Measurements from ENCODE around the gene RAMP3. TPM values are rescaled to one million over a fixed set of nuclear protein-coding genes. Genes with fewer than 3 reads are reported as not detected.

The RAMP3 gene
- total RNA-seq, 1 experiment from 2014 or later, result 0.13 TPM

DNA sequence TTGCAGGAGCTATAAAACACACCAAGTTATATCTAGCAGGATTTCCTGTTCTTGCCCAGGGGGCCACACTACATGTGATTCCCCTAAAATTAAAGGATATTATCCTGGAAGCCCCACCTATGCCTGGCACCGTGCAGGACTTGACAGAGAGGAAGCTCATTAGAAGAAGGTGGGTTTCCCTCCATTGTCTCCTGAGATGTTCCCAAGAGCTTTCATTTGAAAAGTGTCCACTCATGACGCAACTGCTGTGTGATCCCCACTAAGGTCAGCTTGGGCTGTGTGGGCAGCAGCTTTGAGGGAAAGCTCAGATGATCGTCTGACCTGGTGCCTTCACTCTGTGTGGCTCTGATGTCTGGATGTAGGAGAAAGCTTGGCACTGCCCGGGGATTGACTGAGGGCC, 53.5 kb downstream of the RAMP3 start:
- Histone ChIP-seq H3K27ac (ENCODE audit: low read length) (no peak overlapping the region), H3K36me3 (ENCODE audit: control insufficient read depth, insufficient read depth, low read length) (no peaks in the 10 kb centered on the region), H3K4me1 (ENCODE audit: control insufficient read depth, insufficient read depth, low read length) (no peaks in the 10 kb centered on the region), H3K27me3 (ENCODE audit: control insufficient read depth, insufficient read depth, low read length) (peaks cover 66% of the 10 kb centered on the region), H3K4me3 (ENCODE audit: low read depth in 2 of 2, low read length in 2 of 2) (no peak overlapping the region), H3K9me3 (ENCODE audit: control insufficient read depth, insufficient read depth, low read depth, low read length) (no peaks in the 10 kb centered on the region)
- intact Hi-C loops (cut with micrococcal nuclease; ENCODE audit: unreplicated experiment), result no loop called here
- CTCF ChIA-PET, result no interaction called here
- no TSS peak for BruUV-seq (replicated peaks)
- ATAC-seq, result no peak
- TF ChIP-seq TCF7L2 (IDR thresholded peaks at IDR 0.05; ENCODE audit: low read depth, low read length), result no peak
- TF ChIP-seq, protein P1, sequence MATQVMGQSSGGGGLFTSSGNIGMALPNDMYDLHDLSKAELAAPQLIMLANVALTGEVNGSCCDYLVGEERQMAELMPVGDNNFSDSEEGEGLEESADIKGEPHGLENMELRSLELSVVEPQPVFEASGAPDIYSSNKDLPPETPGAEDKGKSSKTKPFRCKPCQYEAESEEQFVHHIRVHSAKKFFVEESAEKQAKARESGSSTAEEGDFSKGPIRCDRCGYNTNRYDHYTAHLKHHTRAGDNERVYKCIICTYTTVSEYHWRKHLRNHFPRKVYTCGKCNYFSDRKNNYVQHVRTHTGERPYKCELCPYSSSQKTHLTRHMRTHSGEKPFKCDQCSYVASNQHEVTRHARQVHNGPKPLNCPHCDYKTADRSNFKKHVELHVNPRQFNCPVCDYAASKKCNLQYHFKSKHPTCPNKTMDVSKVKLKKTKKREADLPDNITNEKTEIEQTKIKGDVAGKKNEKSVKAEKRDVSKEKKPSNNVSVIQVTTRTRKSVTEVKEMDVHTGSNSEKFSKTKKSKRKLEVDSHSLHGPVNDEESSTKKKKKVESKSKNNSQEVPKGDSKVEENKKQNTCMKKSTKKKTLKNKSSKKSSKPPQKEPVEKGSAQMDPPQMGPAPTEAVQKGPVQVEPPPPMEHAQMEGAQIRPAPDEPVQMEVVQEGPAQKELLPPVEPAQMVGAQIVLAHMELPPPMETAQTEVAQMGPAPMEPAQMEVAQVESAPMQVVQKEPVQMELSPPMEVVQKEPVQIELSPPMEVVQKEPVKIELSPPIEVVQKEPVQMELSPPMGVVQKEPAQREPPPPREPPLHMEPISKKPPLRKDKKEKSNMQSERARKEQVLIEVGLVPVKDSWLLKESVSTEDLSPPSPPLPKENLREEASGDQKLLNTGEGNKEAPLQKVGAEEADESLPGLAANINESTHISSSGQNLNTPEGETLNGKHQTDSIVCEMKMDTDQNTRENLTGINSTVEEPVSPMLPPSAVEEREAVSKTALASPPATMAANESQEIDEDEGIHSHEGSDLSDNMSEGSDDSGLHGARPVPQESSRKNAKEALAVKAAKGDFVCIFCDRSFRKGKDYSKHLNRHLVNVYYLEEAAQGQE (IDR thresholded peaks at IDR 0.05; ENCODE audit: insufficient read depth in 1 of 2, low read depth in 2 of 2, low read length in 1 of 2), result no peak
- TF ChIP-seq SIN3A (IDR thresholded peaks at IDR 0.05; ENCODE audit: borderline replicate concordance, insufficient read depth, low read depth, low read length), result no peak
- no peak for TF ChIP-seq POLR2AphosphoS5 (IDR thresholded peaks at IDR 0.05; ENCODE audit: low read depth, low read length)
- TF ChIP-seq, protein P2, sequence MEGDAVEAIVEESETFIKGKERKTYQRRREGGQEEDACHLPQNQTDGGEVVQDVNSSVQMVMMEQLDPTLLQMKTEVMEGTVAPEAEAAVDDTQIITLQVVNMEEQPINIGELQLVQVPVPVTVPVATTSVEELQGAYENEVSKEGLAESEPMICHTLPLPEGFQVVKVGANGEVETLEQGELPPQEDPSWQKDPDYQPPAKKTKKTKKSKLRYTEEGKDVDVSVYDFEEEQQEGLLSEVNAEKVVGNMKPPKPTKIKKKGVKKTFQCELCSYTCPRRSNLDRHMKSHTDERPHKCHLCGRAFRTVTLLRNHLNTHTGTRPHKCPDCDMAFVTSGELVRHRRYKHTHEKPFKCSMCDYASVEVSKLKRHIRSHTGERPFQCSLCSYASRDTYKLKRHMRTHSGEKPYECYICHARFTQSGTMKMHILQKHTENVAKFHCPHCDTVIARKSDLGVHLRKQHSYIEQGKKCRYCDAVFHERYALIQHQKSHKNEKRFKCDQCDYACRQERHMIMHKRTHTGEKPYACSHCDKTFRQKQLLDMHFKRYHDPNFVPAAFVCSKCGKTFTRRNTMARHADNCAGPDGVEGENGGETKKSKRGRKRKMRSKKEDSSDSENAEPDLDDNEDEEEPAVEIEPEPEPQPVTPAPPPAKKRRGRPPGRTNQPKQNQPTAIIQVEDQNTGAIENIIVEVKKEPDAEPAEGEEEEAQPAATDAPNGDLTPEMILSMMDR (IDR thresholded peaks at IDR 0.05), result no peak
- no peak for DNase-seq (ENCODE audit: low read depth, low spot score)
- POLR2A ChIA-PET, result no interaction called here
- in situ Hi-C loops (cut with HindIII; ENCODE audit: low pct_unique_long_range_greater_than_20kb, low sequenced_read_pairs), result no loop called here

DNA sequence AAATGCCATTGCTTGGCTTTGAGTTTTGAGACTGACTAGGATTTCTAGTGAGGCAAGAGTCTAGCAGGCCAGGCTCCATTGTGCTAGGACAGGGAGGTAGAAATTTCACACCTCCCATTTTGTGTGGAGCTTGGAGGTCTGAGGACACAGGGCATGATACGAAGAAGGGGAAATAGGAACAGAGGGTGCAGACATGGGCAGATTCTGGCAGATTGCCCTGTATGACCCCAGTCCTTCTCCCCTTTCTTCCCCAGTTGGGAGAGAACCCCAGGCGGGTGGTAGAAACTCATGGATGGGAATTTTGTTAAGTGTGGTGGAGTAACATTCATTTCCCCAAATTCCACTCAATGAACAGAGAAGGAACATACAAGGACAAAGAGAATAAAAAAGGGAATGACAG, 54.4 kb downstream of the RAMP3 start:
- Histone ChIP-seq H3K27ac (ENCODE audit: low read length) (no peak overlapping the region), H3K4me1 (ENCODE audit: control insufficient read depth, insufficient read depth, low read length) (no peaks in the 10 kb centered on the region), H3K4me3 (ENCODE audit: low read depth in 2 of 2, low read length in 2 of 2) (no peak overlapping the region), H3K9me3 (ENCODE audit: control insufficient read depth, insufficient read depth, low read depth, low read length) (no peaks in the 10 kb centered on the region), H3K36me3 (ENCODE audit: control insufficient read depth, insufficient read depth, low read length) (no peaks in the 10 kb centered on the region), H3K27me3 (ENCODE audit: control insufficient read depth, insufficient read depth, low read length) (peaks cover 68% of the 10 kb centered on the region)
- POLR2A ChIA-PET, result no interaction called here
- CTCF ChIA-PET, result no interaction called here
- BruUV-seq (replicated peaks), result no TSS peak
- no peak for ATAC-seq
- intact Hi-C loops (cut with micrococcal nuclease; ENCODE audit: unreplicated experiment), result no loop called here
- TF ChIP-seq, protein P1 (IDR thresholded peaks at IDR 0.05; ENCODE audit: insufficient read depth in 1 of 2, low read depth in 2 of 2, low read length in 1 of 2), result no peak
- TF ChIP-seq TCF7L2 (IDR thresholded peaks at IDR 0.05; ENCODE audit: low read depth, low read length) (no peak), SIN3A (IDR thresholded peaks at IDR 0.05; ENCODE audit: borderline replicate concordance, insufficient read depth, low read depth, low read length) (no peak), POLR2AphosphoS5 (IDR thresholded peaks at IDR 0.05; ENCODE audit: low read depth, low read length) (no peak)
- TF ChIP-seq, protein P2 (IDR thresholded peaks at IDR 0.05), result no peak
- in situ Hi-C loops (cut with HindIII; ENCODE audit: low pct_unique_long_range_greater_than_20kb, low sequenced_read_pairs), result no loop called here
- no peak for DNase-seq (ENCODE audit: low read depth, low spot score)

Measured in Panc1 (cell line).